Right lobe of liver (tissue), 4 donors: Measurements from ENCODE around the gene GFOD1.

ENCODE experiments used
- CTCF ChIP-seq, 4 donors: fragments of 200-600 bp in 3 of 4; fragments of 450-650 bp in 1 of 4; IDR thresholded peaks; one replicate each; pipeline versions ENCODE4 v1.5.1 to v1.8.0; 2016 to 2022; ENCODE audit warnings: antibody characterized with exemption in 4 of 4, mild to moderate bottlenecking in 2 of 4
- POLR2A ChIP-seq: fragments of 450-650 bp; IDR thresholded peaks from one replicate; pipeline ENCODE4 v1.6.1; 2017; ENCODE audit warnings: antibody characterized with exemption, mild to moderate bottlenecking
- donor health status: DM: no; HTN: no; CAD: no.
- donor health status: DM: no; HTN: no; CAD: no.
- donor health status: DM: no; HTN: yes; CAD: no.

DNA sequence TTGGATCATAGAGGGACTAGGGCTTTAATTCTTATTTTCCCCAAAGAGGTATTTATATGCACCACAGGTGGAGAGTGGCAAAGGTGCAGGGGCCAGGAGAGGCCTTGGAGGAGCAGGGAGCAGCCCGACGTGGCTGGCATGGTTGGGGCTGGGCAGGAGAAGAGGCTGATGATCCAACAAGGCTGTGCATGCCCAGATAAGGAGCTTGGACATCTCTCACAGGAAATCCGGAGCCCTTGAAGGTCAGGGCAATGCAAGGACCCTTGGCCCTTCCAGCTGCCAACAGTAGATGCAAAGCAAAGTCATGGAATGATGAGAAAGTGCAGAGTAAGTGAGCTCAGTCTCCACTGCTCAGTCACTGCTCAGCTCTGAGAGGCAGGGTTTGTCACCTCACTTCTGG lies 47.1 kb upstream of the GFOD1 start:
- TF ChIP-seq CTCF (IDR thresholded peaks at IDR 0.05) (no peak), POLR2A (no peak)
